Measurements from ENCODE around the gene CADM1. TPM values are rescaled to one million over a fixed set of nuclear protein-coding genes. Genes with fewer than 3 reads are reported as not detected.

Gene CADM1
- total and polyA plus RNA-seq, 5 donors from 2014 or later, result 3.6 to 11.3 (median 6.9) TPM

- no peak for DNase-seq
- H3K4me3 ChIP-seq (ENCODE audit: low read depth, low read length), result no peak overlapping the region
- H3K27ac ChIP-seq (ENCODE audit: insufficient read depth, low read length, poor library complexity, severe bottlenecking), result no peak overlapping the region
- no peaks in the 10 kb centered on the region for H3K36me3 ChIP-seq (ENCODE audit: control insufficient read depth, insufficient read depth, low read length)
- H3K27me3 ChIP-seq (ENCODE audit: control insufficient read depth, insufficient read depth, low read length), result no peaks in the 10 kb centered on the region
- peaks cover 0 to 4% (median 0%) of the 10 kb centered on the region in 7 donors for H3K9me3 Mint-ChIP-seq
- H3K27me3 Mint-ChIP-seq, result peaks cover 6% of the 10 kb centered on the region
- no peaks in the 10 kb centered on the region for H3K4me1 ChIP-seq (ENCODE audit: control insufficient read depth, insufficient read depth, low read length, poor library complexity, severe bottlenecking)
- no peaks in the 10 kb centered on the region for H3K9me3 ChIP-seq (ENCODE audit: control insufficient read depth in 2 of 2, low read length in 2 of 2)
- H3K36me3 Mint-ChIP-seq, result no peaks in the 10 kb centered on the region
- no peak overlapping the region for H3K27ac Mint-ChIP-seq
- no peak for ATAC-seq (ENCODE audit: low read depth in 2 of 2)
- H3K4me1 Mint-ChIP-seq, result no peaks in the 10 kb centered on the region
- H3K4me3 Mint-ChIP-seq, result no peak overlapping the region
Measured at GRCh38 chr11:115148691-115149090, 355.5 kb downstream of the CADM1 start.

DNA sequence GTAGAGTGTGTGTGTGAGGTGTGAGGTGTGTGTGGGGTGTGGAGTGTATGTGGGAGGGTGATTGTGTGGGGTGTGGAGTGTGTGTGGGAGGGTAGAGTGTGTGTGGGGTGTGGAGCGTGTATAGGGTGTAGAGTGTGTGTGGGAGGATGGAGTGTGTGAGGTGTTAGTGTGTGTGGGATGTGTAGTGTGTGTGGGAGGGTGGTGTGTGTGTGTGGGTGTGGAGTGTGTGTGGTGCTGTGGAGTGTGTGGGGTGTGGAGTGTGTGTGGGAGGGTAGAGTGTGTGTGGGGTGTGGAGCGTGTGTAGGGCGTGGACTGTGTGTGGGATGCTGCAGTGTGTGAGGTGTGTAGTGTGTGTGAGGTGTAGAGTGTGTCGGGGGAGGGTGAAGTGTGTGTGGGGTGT lies 356.1 kb downstream of the CADM1 start:
- H3K4me3 Mint-ChIP-seq, result no peak overlapping the region
- Histone ChIP-seq H3K4me1 (ENCODE audit: control insufficient read depth, insufficient read depth, low read length, poor library complexity, severe bottlenecking) (no peaks in the 10 kb centered on the region), H3K27ac (ENCODE audit: insufficient read depth, low read length, poor library complexity, severe bottlenecking) (no peak overlapping the region), H3K36me3 (ENCODE audit: control insufficient read depth, insufficient read depth, low read length) (no peaks in the 10 kb centered on the region), H3K4me3 (ENCODE audit: low read depth, low read length) (no peak overlapping the region), H3K27me3 (ENCODE audit: control insufficient read depth, insufficient read depth, low read length) (no peaks in the 10 kb centered on the region), H3K9me3 (ENCODE audit: control insufficient read depth in 2 of 2, low read length in 2 of 2) (no peaks in the 10 kb centered on the region)
- no peaks in the 10 kb centered on the region for H3K36me3 Mint-ChIP-seq
- H3K27me3 Mint-ChIP-seq, result peaks cover 6% of the 10 kb centered on the region
- no peaks in the 10 kb centered on the region for H3K4me1 Mint-ChIP-seq
- no peak overlapping the region for H3K27ac Mint-ChIP-seq
- DNase-seq, result no peak
- no peak for ATAC-seq (ENCODE audit: low read depth in 2 of 2)
- H3K9me3 Mint-ChIP-seq, result peaks cover 0 to 4% (median 0%) of the 10 kb centered on the region in 7 donors

GRCh38 chr11:115147243-115147807 lies 356.9 kb downstream of the CADM1 start:
- peaks cover 0 to 4% (median 0%) of the 10 kb centered on the region in 7 donors for H3K9me3 Mint-ChIP-seq
- no peak overlapping the region for H3K4me3 ChIP-seq (ENCODE audit: low read depth, low read length)
- no peaks in the 10 kb centered on the region for H3K36me3 ChIP-seq (ENCODE audit: control insufficient read depth, insufficient read depth, low read length)
- no peaks in the 10 kb centered on the region for H3K27me3 ChIP-seq (ENCODE audit: control insufficient read depth, insufficient read depth, low read length)
- no peaks in the 10 kb centered on the region for H3K4me1 Mint-ChIP-seq
- H3K27me3 Mint-ChIP-seq, result peaks cover 6% of the 10 kb centered on the region
- ATAC-seq (ENCODE audit: low read depth in 2 of 2), result no peak
- H3K36me3 Mint-ChIP-seq, result no peaks in the 10 kb centered on the region
- no peak overlapping the region for H3K27ac Mint-ChIP-seq
- no peak for DNase-seq
- no peaks in the 10 kb centered on the region for H3K9me3 ChIP-seq (ENCODE audit: control insufficient read depth in 2 of 2, low read length in 2 of 2)
- H3K27ac ChIP-seq (ENCODE audit: insufficient read depth, low read length, poor library complexity, severe bottlenecking), result no peak overlapping the region
- H3K4me1 ChIP-seq (ENCODE audit: control insufficient read depth, insufficient read depth, low read length, poor library complexity, severe bottlenecking), result no peaks in the 10 kb centered on the region
- H3K4me3 Mint-ChIP-seq, result no peak overlapping the region

DNA sequence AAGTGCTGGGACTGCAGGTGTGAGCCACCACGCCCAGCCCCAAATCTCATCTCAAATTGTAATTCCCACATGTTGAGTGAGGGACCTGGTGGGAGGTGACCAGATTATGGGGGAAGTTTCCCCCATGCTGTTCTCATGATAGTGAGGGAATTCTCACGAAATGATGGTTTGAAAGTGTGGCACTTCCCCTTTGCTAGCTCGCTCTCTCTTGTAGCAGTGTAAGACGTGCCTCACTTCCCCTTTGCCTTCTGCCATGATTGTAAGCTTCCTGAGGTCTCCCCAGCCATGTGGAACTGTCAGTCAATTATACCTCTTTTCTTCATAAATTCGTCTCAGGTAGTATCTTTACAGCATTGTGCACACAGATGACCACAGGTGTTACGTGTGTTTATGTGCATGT lies 357.8 kb downstream of the CADM1 start:
- Mint-ChIP-seq H3K4me1 (no peaks in the 10 kb centered on the region), H3K27ac (no peak overlapping the region), H3K27me3 (peaks cover 6% of the 10 kb centered on the region), H3K9me3 (peaks cover 0 to 2% (median 0%) of the 10 kb centered on the region in 7 donors), H3K4me3 (no peak overlapping the region), H3K36me3 (no peaks in the 10 kb centered on the region)
- no peak overlapping the region for H3K4me3 ChIP-seq (ENCODE audit: low read depth, low read length)
- no peak overlapping the region for H3K27ac ChIP-seq (ENCODE audit: insufficient read depth, low read length, poor library complexity, severe bottlenecking)
- no peaks in the 10 kb centered on the region for H3K9me3 ChIP-seq (ENCODE audit: control insufficient read depth in 2 of 2, low read length in 2 of 2)
- H3K27me3 ChIP-seq (ENCODE audit: control insufficient read depth, insufficient read depth, low read length), result no peaks in the 10 kb centered on the region
- no peaks in the 10 kb centered on the region for H3K4me1 ChIP-seq (ENCODE audit: control insufficient read depth, insufficient read depth, low read length, poor library complexity, severe bottlenecking)
- H3K36me3 ChIP-seq (ENCODE audit: control insufficient read depth, insufficient read depth, low read length), result no peaks in the 10 kb centered on the region
- ATAC-seq (ENCODE audit: low read depth in 2 of 2) (no peak), DNase-seq (no peak)

GRCh38 chr11:115145324-115145723 lies 358.9 kb downstream of the CADM1 start:
- H3K27me3 ChIP-seq (ENCODE audit: control insufficient read depth, insufficient read depth, low read length), result no peaks in the 10 kb centered on the region
- DNase-seq (no peak), ATAC-seq (ENCODE audit: low read depth in 2 of 2) (no peak)
- H3K36me3 ChIP-seq (ENCODE audit: control insufficient read depth, insufficient read depth, low read length), result no peaks in the 10 kb centered on the region
- no peaks in the 10 kb centered on the region for H3K4me1 ChIP-seq (ENCODE audit: control insufficient read depth, insufficient read depth, low read length, poor library complexity, severe bottlenecking)
- no peaks in the 10 kb centered on the region for H3K9me3 ChIP-seq (ENCODE audit: control insufficient read depth in 2 of 2, low read length in 2 of 2)
- no peak overlapping the region for H3K27ac ChIP-seq (ENCODE audit: insufficient read depth, low read length, poor library complexity, severe bottlenecking)
- H3K4me1 Mint-ChIP-seq, result no peaks in the 10 kb centered on the region
- no peaks in the 10 kb centered on the region for H3K36me3 Mint-ChIP-seq
- peaks cover 0 to 2% (median 0%) of the 10 kb centered on the region in 7 donors for H3K9me3 Mint-ChIP-seq
- H3K4me3 Mint-ChIP-seq, result no peak overlapping the region
- no peak overlapping the region for H3K4me3 ChIP-seq (ENCODE audit: low read depth, low read length)
- no peak overlapping the region for H3K27ac Mint-ChIP-seq
- H3K27me3 Mint-ChIP-seq, result peaks cover 6% of the 10 kb centered on the region

DNA sequence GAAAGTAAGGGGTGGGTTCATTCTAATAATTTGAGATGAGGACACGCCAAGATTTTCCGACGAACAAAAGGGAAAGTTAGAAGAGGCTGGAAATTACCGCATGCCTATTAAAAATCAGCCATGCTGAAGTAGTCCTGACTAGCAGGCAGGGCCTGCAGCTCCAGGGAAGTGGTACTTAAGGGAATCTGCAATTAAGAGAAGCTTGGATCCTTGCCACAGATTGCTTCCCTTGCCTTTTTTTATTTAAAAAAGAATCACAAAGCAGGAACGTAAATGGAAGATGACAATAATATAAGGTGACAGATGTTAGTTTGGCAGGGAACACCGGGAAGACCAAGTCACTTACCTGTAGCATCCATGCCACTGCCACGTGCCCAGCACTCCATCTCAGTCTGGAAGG lies 359.3 kb downstream of the CADM1 start:
- Histone ChIP-seq H3K27ac (ENCODE audit: insufficient read depth, low read length, poor library complexity, severe bottlenecking) (no peak overlapping the region), H3K4me1 (ENCODE audit: control insufficient read depth, insufficient read depth, low read length, poor library complexity, severe bottlenecking) (no peaks in the 10 kb centered on the region), H3K36me3 (ENCODE audit: control insufficient read depth, insufficient read depth, low read length) (no peaks in the 10 kb centered on the region), H3K27me3 (ENCODE audit: control insufficient read depth, insufficient read depth, low read length) (no peaks in the 10 kb centered on the region), H3K4me3 (ENCODE audit: low read depth, low read length) (no peak overlapping the region), H3K9me3 (ENCODE audit: control insufficient read depth in 2 of 2, low read length in 2 of 2) (no peaks in the 10 kb centered on the region)
- ATAC-seq (ENCODE audit: low read depth in 2 of 2), result no peak
- Mint-ChIP-seq H3K4me1 (no peaks in the 10 kb centered on the region), H3K27me3 (peaks cover 6% of the 10 kb centered on the region), H3K27ac (no peak overlapping the region), H3K9me3 (peaks cover 0 to 2% (median 0%) of the 10 kb centered on the region in 7 donors), H3K4me3 (no peak overlapping the region), H3K36me3 (no peaks in the 10 kb centered on the region)
- DNase-seq, result no peak

DNA sequence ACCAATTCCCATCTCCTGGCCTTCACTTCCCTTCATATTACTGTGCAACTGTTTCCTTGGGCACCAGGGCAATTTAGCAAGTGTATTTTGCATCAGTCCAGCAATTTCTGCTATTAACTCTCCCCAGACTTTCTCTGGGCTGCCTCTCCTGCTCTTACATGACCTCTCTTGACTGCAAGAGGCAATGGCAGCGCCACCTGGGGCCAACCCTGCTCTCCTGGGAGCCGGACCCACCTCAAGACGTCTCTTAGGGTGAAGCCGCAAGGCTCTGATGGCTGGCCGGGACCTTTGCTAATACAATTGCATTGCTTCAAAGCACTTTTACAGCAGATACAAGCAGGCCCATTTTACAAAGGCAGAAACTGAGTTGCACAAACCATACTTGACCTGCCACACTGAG lies 360.2 kb downstream of the CADM1 start:
- H3K9me3 Mint-ChIP-seq, result peaks cover 0 to 2% (median 0%) of the 10 kb centered on the region in 7 donors
- no peak overlapping the region for H3K4me3 ChIP-seq (ENCODE audit: low read depth, low read length)

More for the DNA sequence above, 360.2 kb downstream of the CADM1 start:
- Histone ChIP-seq H3K36me3 (ENCODE audit: control insufficient read depth, insufficient read depth, low read length) (no peaks in the 10 kb centered on the region), H3K27ac (ENCODE audit: insufficient read depth, low read length, poor library complexity, severe bottlenecking) (no peak overlapping the region), H3K27me3 (ENCODE audit: control insufficient read depth, insufficient read depth, low read length) (no peaks in the 10 kb centered on the region), H3K9me3 (ENCODE audit: control insufficient read depth in 2 of 2, low read length in 2 of 2) (no peaks in the 10 kb centered on the region), H3K4me1 (ENCODE audit: control insufficient read depth, insufficient read depth, low read length, poor library complexity, severe bottlenecking) (no peaks in the 10 kb centered on the region)
- H3K4me3 Mint-ChIP-seq, result no peak overlapping the region
- DNase-seq (no peak), ATAC-seq (ENCODE audit: low read depth in 2 of 2) (no peak)
- no peaks in the 10 kb centered on the region for H3K4me1 Mint-ChIP-seq
- peaks cover 10% of the 10 kb centered on the region for H3K27me3 Mint-ChIP-seq
- H3K36me3 Mint-ChIP-seq, result no peaks in the 10 kb centered on the region
- no peak overlapping the region for H3K27ac Mint-ChIP-seq

Data from CD4-positive, CD25-positive, alpha-beta regulatory T cell (primary cell).